Liver (tissue), 9 donors: Measurements from ENCODE around the gene PDK2. TPM values are rescaled to one million over a fixed set of nuclear protein-coding genes. Genes with fewer than 3 reads are reported as not detected.

Source experiments
- DNase-seq: peaks from one replicate; pipeline ENCODE4 v3.0.0-alpha.2; 2017; ENCODE audit warnings: low spot score
- H3K27ac ChIP-seq, 2 donors: one replicate each; pipeline ENCODE4 v1.7.0; 2013; ENCODE audit warnings: inconsistent platforms in 2 of 2, low read length in 2 of 2, control low read depth in 1 of 2, low read depth in 1 of 2, mild to moderate bottlenecking in 1 of 2
- H3K27me3 ChIP-seq, 4 donors: one replicate each; pipeline versions ENCODE4 v1.6.1 to v1.7.0; 2013; ENCODE audit warnings: low read length in 3 of 4, inconsistent platforms in 1 of 4, mild to moderate bottlenecking in 1 of 4, moderate library complexity in 1 of 4; ENCODE audit not compliant: control insufficient read depth in 4 of 4, insufficient read depth in 4 of 4
- H3K36me3 ChIP-seq, 4 donors: one replicate each; pipeline versions ENCODE4 v1.6.1 to v1.7.0; 2013; ENCODE audit warnings: low read length in 3 of 4, mild to moderate bottlenecking in 3 of 4, low read depth in 1 of 4, moderate library complexity in 1 of 4; ENCODE audit not compliant: control insufficient read depth in 4 of 4, insufficient read depth in 3 of 4
- H3K4me1 ChIP-seq, 4 donors: one replicate each; pipeline versions ENCODE4 v1.6.1 to v1.7.0; 2013; ENCODE audit warnings: low read length in 3 of 4, mild to moderate bottlenecking in 3 of 4, moderate library complexity in 1 of 4; ENCODE audit not compliant: control insufficient read depth in 4 of 4, insufficient read depth in 4 of 4
- H3K4me3 ChIP-seq, 3 donors: one replicate each; pipeline versions ENCODE4 v1.6.1 to v1.7.0; 2013; ENCODE audit warnings: low read length in 3 of 3, control low read depth in 1 of 3, low read depth in 1 of 3, mild to moderate bottlenecking in 1 of 3
- H3K9ac ChIP-seq, 2 donors: one replicate each; pipeline ENCODE4 v1.7.0; 2013; ENCODE audit warnings: low read length in 2 of 2, mild to moderate bottlenecking in 2 of 2, moderate library complexity in 2 of 2, control low read depth in 1 of 2, low read depth in 1 of 2
- H3K9me3 ChIP-seq, 4 donors: one replicate each; pipeline versions ENCODE4 v1.6.1 to v1.7.0; 2013; ENCODE audit warnings: low read length in 3 of 4; ENCODE audit not compliant: control insufficient read depth in 4 of 4
- ATF3 ChIP-seq: IDR thresholded peaks from 2 replicates; pipeline ENCODE4 v1.6.1; 2016; ENCODE audit warnings: antibody characterized with exemption
- CTCF ChIP-seq: fragments of 150-350 bp; IDR thresholded peaks from 2 replicates; pipeline ENCODE4 v1.5.1; 2017; ENCODE audit warnings: improper control_type of control experiment, low read depth, low read length; ENCODE audit not compliant: missing input control
- EGR1 ChIP-seq, 2 donors: IDR thresholded peaks; 2 replicates each; pipeline ENCODE4 v1.6.1; 2016 to 2018; ENCODE audit warnings: antibody characterized with exemption in 2 of 2, low read depth in 2 of 2
- FOXA1 ChIP-seq: IDR thresholded peaks from 2 replicates; pipeline ENCODE4 v1.6.1; 2016; ENCODE audit warnings: antibody characterized with exemption
- FOXA2 ChIP-seq: IDR thresholded peaks from 2 replicates; pipeline ENCODE4 v1.6.1; 2016; ENCODE audit warnings: antibody characterized with exemption
- GABPA ChIP-seq, 2 donors: IDR thresholded peaks in 1 of 2; conservative IDR thresholded peaks in 1 of 2; 2 replicates each; pipeline ENCODE4 v1.6.1; 2016; ENCODE audit warnings: antibody characterized with exemption in 2 of 2, mild to moderate bottlenecking in 1 of 2, moderate library complexity in 1 of 2
- HNF4A ChIP-seq, 2 donors: conservative IDR thresholded peaks; 2 replicates each; pipeline ENCODE4 v1.6.1; 2016; ENCODE audit warnings: antibody characterized with exemption in 2 of 2, mild to moderate bottlenecking in 2 of 2
- HNF4G ChIP-seq: IDR thresholded peaks from 2 replicates; pipeline ENCODE4 v1.6.1; 2016; ENCODE audit warnings: antibody characterized with exemption
- JUND ChIP-seq, 2 donors: IDR thresholded peaks; 2 replicates each; pipeline ENCODE4 v1.6.1; 2016; ENCODE audit warnings: antibody characterized with exemption in 2 of 2
- NR2F2 ChIP-seq: IDR thresholded peaks from 2 replicates; pipeline ENCODE4 v1.6.1; 2016; ENCODE audit warnings: antibody characterized with exemption
- RAD21 ChIP-seq, 2 donors: IDR thresholded peaks; 2 replicates each; pipeline ENCODE4 v1.6.1; 2016; ENCODE audit warnings: antibody characterized with exemption in 2 of 2, mild to moderate bottlenecking in 2 of 2
- REST ChIP-seq: IDR thresholded peaks from 2 replicates; pipeline ENCODE4 v1.6.1; 2016; ENCODE audit warnings: antibody characterized with exemption, mild to moderate bottlenecking
- RXRA ChIP-seq, 2 donors: IDR thresholded peaks; 2 replicates each; pipeline ENCODE4 v1.6.1; 2017 to 2018; ENCODE audit warnings: antibody characterized with exemption in 2 of 2, mild to moderate bottlenecking in 1 of 2
- SP1 ChIP-seq: IDR thresholded peaks from 2 replicates; pipeline ENCODE4 v1.6.1; 2018; ENCODE audit warnings: antibody characterized with exemption, mild to moderate bottlenecking
- TAF1 ChIP-seq: conservative IDR thresholded peaks from 2 replicates; pipeline ENCODE4 v1.6.1; 2016; ENCODE audit warnings: antibody characterized with exemption, mild to moderate bottlenecking
- YY1 ChIP-seq: IDR thresholded peaks from 2 replicates; pipeline ENCODE4 v1.6.1; 2016; ENCODE audit warnings: antibody characterized with exemption, mild to moderate bottlenecking
- ZBTB33 ChIP-seq: IDR thresholded peaks from 2 replicates; pipeline ENCODE4 v1.6.1; 2016; ENCODE audit warnings: antibody characterized with exemption
- WGBS: extraction: QIAGEN DNeasy Blood & Tissue Kit; methylation state at CpG from one replicate; pipeline ENCODE4 v1.1.7; 2013; 5-methylcytosine and 5-hydroxymethylcytosine counted together
- polyA plus RNA-seq, 2 donors: library from polyadenylated mRNA; stranded (reverse) in 1 of 2; unstranded in 1 of 2; fragments of 200-250 nt in 1 of 2; fragments of >200 nt in 1 of 2; fragmentation: Nextera tagmentation in 1 of 2; extraction: Ambion mirVana in 1 of 2; gene quantifications; one replicate each; pipeline versions ENCODE4 v1.2.1 to v1.2.3, GENCODE V29; 2013 to 2015
- total RNA-seq, 2 donors: library from RNA; depleted of rRNA; stranded (reverse); fragments of >200 nt; gene quantifications; one replicate each; pipeline ENCODE4 v1.2.3, GENCODE V29; 2014
- TF ChIP-seq, protein P1 (sequence below): IDR thresholded peaks from 2 replicates; pipeline ENCODE4 v1.6.1; 2016; ENCODE audit warnings: antibody characterized with exemption
- donor health status: healthy.
- donor health status: healthy.
- donor health status: healthy.
- donor health status: healthy.
- donor health status: healthy.

The PDK2 gene
- total and polyA plus RNA-seq, 4 donors, result 8.6 to 36.6 (median 28.5) TPM

DNA sequence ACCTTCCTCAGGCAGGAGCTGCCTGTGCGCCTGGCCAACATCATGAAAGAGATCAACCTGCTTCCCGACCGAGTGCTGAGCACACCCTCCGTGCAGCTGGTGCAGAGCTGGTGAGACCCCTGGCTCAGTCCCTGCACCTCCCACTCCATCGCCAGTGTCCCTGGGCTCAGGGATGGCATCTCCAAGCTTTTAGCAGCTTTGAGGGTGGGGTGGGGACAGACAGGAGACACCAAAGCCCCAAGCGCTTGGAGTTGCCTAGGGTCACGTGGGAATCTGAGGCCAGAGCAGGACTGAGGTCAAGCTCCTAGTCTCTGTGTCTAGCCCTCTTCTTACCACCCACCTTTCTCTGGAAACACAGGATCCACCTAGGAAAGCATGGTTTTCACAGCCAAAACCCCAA, 2.3 kb downstream of the PDK2 start:
- H3K27ac ChIP-seq, result peak overlapping the region; percentile 23 to 24
- WGBS, result 70% methylated on average over 7 of the region's 7 CpGs
- peaks cover 0 to 7% (median 5%) of the 10 kb centered on the region in 4 donors for H3K36me3 ChIP-seq
- H3K4me1 ChIP-seq, result peaks cover 15 to 65% (median 57%) of the 10 kb centered on the region in 4 donors
- H3K9ac ChIP-seq, result peak overlapping the region in 1 of 2 donors; percentile 14
- H3K27me3 ChIP-seq, result no peaks in the 10 kb centered on the region
- TF ChIP-seq JUND (IDR thresholded peaks at IDR 0.05), result no peak
- no peak for TF ChIP-seq YY1
- no peak for TF ChIP-seq FOXA1
- TF ChIP-seq ATF3, result no peak
- TF ChIP-seq REST, result no peak
- no peak for TF ChIP-seq RAD21 (IDR thresholded peaks at IDR 0.05)
- TF ChIP-seq CTCF, result no peak
- no peak for TF ChIP-seq HNF4G
- TF ChIP-seq EGR1 (IDR thresholded peaks at IDR 0.05; ENCODE audit: low read depth in 2 of 2), result no peak
- no peak for TF ChIP-seq RXRA (IDR thresholded peaks at IDR 0.05)
- TF ChIP-seq ZBTB33, result no peak
- TF ChIP-seq SP1, result no peak
- TF ChIP-seq FOXA2, result no peak
- no peak for TF ChIP-seq TAF1
- TF ChIP-seq, protein P1, sequence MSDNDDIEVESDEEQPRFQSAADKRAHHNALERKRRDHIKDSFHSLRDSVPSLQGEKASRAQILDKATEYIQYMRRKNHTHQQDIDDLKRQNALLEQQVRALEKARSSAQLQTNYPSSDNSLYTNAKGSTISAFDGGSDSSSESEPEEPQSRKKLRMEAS, result no peak
- TF ChIP-seq NR2F2, result no peak
- TF ChIP-seq HNF4A (conservative IDR thresholded peaks at IDR 0.05), result no peak
- no peak for TF ChIP-seq GABPA (IDR thresholded peaks at IDR 0.05 in 1 of 2, conservative IDR thresholded peaks at IDR 0.05 in 1 of 2)
- no peak overlapping the region for H3K4me3 ChIP-seq
- H3K9me3 ChIP-seq, result no peaks in the 10 kb centered on the region
- DNase-seq, result no peak
